HepG2 (cell line): ENCODE data around the gene LAMB2. TPM values are rescaled to one million over a fixed set of nuclear protein-coding genes. Genes with fewer than 3 reads are reported as not detected.

Experiments used
- ATM ChIP-seq: fragments of 450-650 bp; IDR thresholded peaks from 2 replicates; pipeline ENCODE4 v1.7.1; 2017; ENCODE audit warnings: mild to moderate bottlenecking, borderline replicate concordance
- DNMT3B ChIP-seq: conservative IDR thresholded peaks from 2 replicates; pipeline ENCODE4 v1.6.1; 2016; ENCODE audit warnings: missing biosample characterization, control low read depth
- EP300 ChIP-seq, 3 experiments: sonication (generic) in 1 of 3; formaldehyde crosslinking in 1 of 3; IDR thresholded peaks; 2 replicates each; pipeline versions ENCODE4 v1.5.1 to v1.6.1; 2011 to 2020; ENCODE audit warnings: low read depth in 2 of 3, low read length in 2 of 3, borderline replicate concordance in 1 of 3, improper control_type of control experiment in 1 of 3, mild to moderate bottlenecking in 1 of 3, missing genetic modification reagents in 1 of 3, moderate library complexity in 1 of 3
- FOXC1 ChIP-seq: sonication (generic); formaldehyde crosslinking; IDR thresholded peaks from 2 replicates; pipeline ENCODE4 v1.8.0; 2022; ENCODE audit warnings: mild to moderate bottlenecking, missing genetic modification reagents, borderline replicate concordance
- HOMEZ ChIP-seq: IDR thresholded peaks from 2 replicates; pipeline ENCODE4 v1.6.1; 2016; ENCODE audit warnings: low read depth
- NFRKB ChIP-seq: fragments of 450-650 bp; IDR thresholded peaks from 2 replicates; pipeline ENCODE4 v1.6.1; 2017
- NFYB ChIP-seq: sonication (generic); formaldehyde crosslinking; IDR thresholded peaks from 2 replicates; pipeline ENCODE4 v1.4.0; 2020; ENCODE audit warnings: missing genetic modification reagents
- PHF21A ChIP-seq: sonication (generic); formaldehyde crosslinking; IDR thresholded peaks from 2 replicates; pipeline ENCODE4 v1.5.0; 2020; ENCODE audit warnings: mild to moderate bottlenecking, missing genetic modification reagents
- POGK ChIP-seq: sonication (generic); formaldehyde crosslinking; conservative IDR thresholded peaks from 2 replicates; pipeline ENCODE4 v1.8.0; 2022; ENCODE audit warnings: mild to moderate bottlenecking, moderate library complexity, missing genetic modification reagents
- SRSF4 ChIP-seq: fragments of 200-400 bp; formaldehyde crosslinking; IDR thresholded peaks from one replicate; pipeline ENCODE4 v1.6.1; 2018; ENCODE audit warnings: mild to moderate bottlenecking, low read depth, low read length, moderate library complexity; ENCODE audit not compliant: poor library complexity, severe bottlenecking
- STAT6 ChIP-seq: sonication (generic); formaldehyde crosslinking; IDR thresholded peaks from 2 replicates; pipeline ENCODE4 v1.4.0; 2020; ENCODE audit warnings: missing genetic modification reagents, mild to moderate bottlenecking, borderline replicate concordance
- TBX2 ChIP-seq: sonication (generic); formaldehyde crosslinking; IDR thresholded peaks from 2 replicates; pipeline ENCODE4 v1.5.0; 2020; ENCODE audit warnings: missing genetic modification reagents, mild to moderate bottlenecking, borderline replicate concordance
- TFDP1 ChIP-seq: IDR thresholded peaks from 2 replicates; pipeline ENCODE4 v1.6.1; 2016; ENCODE audit warnings: missing compliant biosample characterization, missing genetic modification reagents, borderline replicate concordance
- ZBTB38 ChIP-seq: sonication (generic); formaldehyde crosslinking; IDR thresholded peaks from 2 replicates; pipeline ENCODE4 v1.5.1; 2020; ENCODE audit warnings: mild to moderate bottlenecking, missing genetic modification reagents
- ZNF253 ChIP-seq: sonication (generic); formaldehyde crosslinking; IDR thresholded peaks from 2 replicates; pipeline ENCODE4 v1.8.0; 2022; ENCODE audit warnings: mild to moderate bottlenecking, missing genetic modification reagents, borderline replicate concordance
- ZNF264 ChIP-seq: sonication (generic); formaldehyde crosslinking; IDR thresholded peaks from 2 replicates; pipeline ENCODE4 v1.4.0; 2020; ENCODE audit warnings: missing genetic modification reagents
- ZNF335 ChIP-seq: sonication (generic); formaldehyde crosslinking; IDR thresholded peaks from 2 replicates; pipeline ENCODE4 v1.4.0; 2020; ENCODE audit warnings: missing genetic modification reagents
- ZNF569 ChIP-seq: sonication (generic); formaldehyde crosslinking; IDR thresholded peaks from 2 replicates; pipeline ENCODE4 v1.5.0; 2020; ENCODE audit warnings: mild to moderate bottlenecking, missing genetic modification reagents, moderate library complexity, borderline replicate concordance
- ZNF619 ChIP-seq: sonication (generic); formaldehyde crosslinking; IDR thresholded peaks from 2 replicates; pipeline ENCODE4 v1.4.0; 2020; ENCODE audit warnings: mild to moderate bottlenecking, missing genetic modification reagents
- ZSCAN21 ChIP-seq: sonication (generic); formaldehyde crosslinking; IDR thresholded peaks from 2 replicates; pipeline ENCODE4 v1.8.0; 2022; ENCODE audit warnings: mild to moderate bottlenecking, missing genetic modification reagents, moderate library complexity, borderline replicate concordance
- ZSCAN22 ChIP-seq: sonication (generic); formaldehyde crosslinking; IDR thresholded peaks from 2 replicates; pipeline ENCODE4 v1.4.0; 2020; ENCODE audit warnings: mild to moderate bottlenecking, missing genetic modification reagents
- polyA plus RNA-seq, 8 experiments: library from polyadenylated mRNA; depleted of rRNA in 3 of 8; stranded (reverse) in 7 of 8; unstranded in 1 of 8; fragments of >200 nt; fragmentation: Illumina TruSeq in 4 of 8; extraction: Trizol in 4 of 8; gene quantifications; 2 replicates each; pipeline versions ENCODE4 v1.2.1 to v1.2.3, GENCODE V29; 2011 to 2016; ENCODE audit warnings: low read depth in 4 of 8, missing spikeins in 1 of 8, mixed read lengths in 1 of 8; ENCODE audit not compliant: insufficient read depth in 1 of 8
- total RNA-seq, 5 experiments: library from RNA; depleted of rRNA; stranded (reverse); fragments of >200 nt; fragmentation: Illumina TruSeq; extraction: Trizol; gene quantifications; 2 replicates each; pipeline ENCODE4 v1.2.3, GENCODE V29; 2016; ENCODE audit warnings: low read depth in 1 of 5

The LAMB2 gene
- total and polyA plus RNA-seq, 2 of the 13 experiments (the other 11 are each of a cell fraction or from before 2014, with no cell fraction given): 208 to 443 TPM

GRCh38 chr3:49165771-49166751 is 33.2 kb upstream of the LAMB2 start, which contains the start of gene CCDC71 (continued):
- no peak for TF ChIP-seq TFDP1 (CRISPR knock-in tag)
- no peak for TF ChIP-seq ATM
- no peak for TF ChIP-seq ZBTB38 (CRISPR knock-in tag)
- TF ChIP-seq ZNF264: no peak
- TF ChIP-seq HOMEZ (CRISPR knock-in tag): no peak; the same call in 1 of the 2 replicates
- no peak for TF ChIP-seq ZSCAN22
- no peak for TF ChIP-seq ZNF335 (CRISPR knock-in tag)
- TF ChIP-seq ZNF253 (CRISPR knock-in tag): no peak; the same call in 1 of the 2 replicates
- no peak for TF ChIP-seq SRSF4
- no peak; the same call in 1 of the 2 replicates for TF ChIP-seq FOXC1 (CRISPR knock-in tag)
- TF ChIP-seq PHF21A: no peak
- no peak for TF ChIP-seq NFYB (CRISPR knock-in tag)
- TF ChIP-seq TBX2: peak; percentile 21; the same call in 1 of the 2 replicates
- no peak for TF ChIP-seq ZNF569
- peak; percentile 58; the same call in 1 of the 2 replicates for TF ChIP-seq POGK (CRISPR knock-in tag)
- no peak for TF ChIP-seq DNMT3B (CRISPR knock-in tag)
- no peak for TF ChIP-seq STAT6 (CRISPR knock-in tag)
- no peak for TF ChIP-seq EP300 (IDR thresholded peaks at IDR 0.05; ENCODE audit: low read depth in 2 of 2, low read length in 2 of 2)
- no peak; the same call in 1 of the 2 replicates for TF ChIP-seq EP300 (CRISPR knock-in tag; IDR thresholded peaks at IDR 0.05; ENCODE audit: borderline replicate concordance)
- no peak for TF ChIP-seq ZNF619 (CRISPR knock-in tag)
- no peak for TF ChIP-seq ZSCAN21 (CRISPR knock-in tag)
- no peak for TF ChIP-seq NFRKB
